OCI-LY1 (cell line): ENCODE results near the gene RAB3IP.
"Not testable (repeated sequence)": the region's sequence is repeated elsewhere in the genome, so short reads cannot be mapped to it uniquely, and the experiment has no call there.

ENCODE experiments used
- H2AFZ ChIP-seq: fragments of 200-600 bp; sonication (generic), shearing (Covaris generic); 2 replicates; pipeline ENCODE4 v1.6.0; 2014; ENCODE audit warnings: antibody characterized with exemption, mild to moderate bottlenecking, low read length
- H3F3A ChIP-seq: fragments of 200-600 bp; sonication (generic), shearing (Covaris generic); 2 replicates; pipeline ENCODE4 v1.6.0; 2014; ENCODE audit warnings: mild to moderate bottlenecking, antibody characterized with exemption, low read length, moderate library complexity; ENCODE audit not compliant: insufficient read depth
- H3K27ac ChIP-seq: fragments of 200-600 bp; sonication (generic); 2 replicates; pipeline ENCODE4 v1.5.1; 2014; ENCODE audit warnings: low read length, mixed run types, mild to moderate bottlenecking, low read depth; ENCODE audit not compliant: poor library complexity, severe bottlenecking
- H3K27me3 ChIP-seq: fragments of 200-600 bp; sonication (generic); 2 replicates; pipeline ENCODE4 v1.6.0; 2014; ENCODE audit warnings: antibody characterized with exemption, mild to moderate bottlenecking, low read length, moderate library complexity; ENCODE audit not compliant: insufficient read depth
- H3K36me3 ChIP-seq: fragments of 200-600 bp; sonication (generic); 2 replicates; pipeline ENCODE4 v1.6.1; 2014; ENCODE audit warnings: mild to moderate bottlenecking, antibody characterized with exemption, low read length, moderate library complexity, mixed read lengths; ENCODE audit not compliant: insufficient read depth
- H3K4me1 ChIP-seq: fragments of 200-600 bp; sonication (generic); 2 replicates; pipeline ENCODE4 v1.5.1; 2014; ENCODE audit warnings: mild to moderate bottlenecking, low read length, moderate library complexity; ENCODE audit not compliant: insufficient read depth, severe bottlenecking
- H3K4me2 ChIP-seq: fragments of 200-600 bp; sonication (generic), shearing (Covaris generic); 2 replicates; pipeline ENCODE4 v1.6.1; 2014; ENCODE audit warnings: low read length
- H3K4me3 ChIP-seq: fragments of 200-600 bp; sonication (generic); 2 replicates; pipeline ENCODE4 v1.5.1; 2014; ENCODE audit warnings: low read length, low read depth, mild to moderate bottlenecking, mixed read lengths; ENCODE audit not compliant: poor library complexity, severe bottlenecking
- H3K79me2 ChIP-seq: fragments of 200-600 bp; shearing (Covaris generic); 2 replicates; pipeline ENCODE4 v1.6.1; 2016; ENCODE audit warnings: mixed run types, low read length, mixed read lengths; ENCODE audit not compliant: insufficient read depth
- H3K9ac ChIP-seq: fragments of 200-600 bp; sonication (generic), shearing (Covaris generic); 2 replicates; pipeline ENCODE4 v1.6.1; 2014; ENCODE audit warnings: mild to moderate bottlenecking, low read length, mixed read lengths
- H3K9me2 ChIP-seq: fragments of 200-600 bp; sonication (generic), shearing (Covaris generic); 2 replicates; pipeline ENCODE4 v1.6.1; 2014; ENCODE audit warnings: low read depth, mild to moderate bottlenecking, low read length, mixed read lengths
- H3K9me3 ChIP-seq: fragments of 200-600 bp; shearing (Covaris generic); 2 replicates; pipeline ENCODE4 v1.6.1; 2014; ENCODE audit warnings: low read length, mixed read lengths
- H4K20me1 ChIP-seq: fragments of 200-600 bp; sonication (generic), shearing (Covaris generic); 2 replicates; pipeline ENCODE4 v1.6.0; 2016; ENCODE audit warnings: mild to moderate bottlenecking, low read length; ENCODE audit not compliant: insufficient read depth
- EZH2 ChIP-seq: fragments of 200-600 bp; sonication (generic), shearing (Covaris generic); IDR thresholded peaks from 2 replicates; pipeline ENCODE4 v1.8.0; 2017; ENCODE audit warnings: borderline replicate concordance, mixed run types, mild to moderate bottlenecking, antibody characterized with exemption, low read length, moderate library complexity, mixed read lengths
- TF ChIP-seq, protein P1 (sequence below): fragments of 200-600 bp; sonication (generic), shearing (Covaris generic); IDR thresholded peaks from 2 replicates; pipeline ENCODE4 v1.5.1; 2017; ENCODE audit warnings: mild to moderate bottlenecking, antibody characterized with exemption, low read length, moderate library complexity, mixed read lengths

Gene RAB3IP

DNA sequence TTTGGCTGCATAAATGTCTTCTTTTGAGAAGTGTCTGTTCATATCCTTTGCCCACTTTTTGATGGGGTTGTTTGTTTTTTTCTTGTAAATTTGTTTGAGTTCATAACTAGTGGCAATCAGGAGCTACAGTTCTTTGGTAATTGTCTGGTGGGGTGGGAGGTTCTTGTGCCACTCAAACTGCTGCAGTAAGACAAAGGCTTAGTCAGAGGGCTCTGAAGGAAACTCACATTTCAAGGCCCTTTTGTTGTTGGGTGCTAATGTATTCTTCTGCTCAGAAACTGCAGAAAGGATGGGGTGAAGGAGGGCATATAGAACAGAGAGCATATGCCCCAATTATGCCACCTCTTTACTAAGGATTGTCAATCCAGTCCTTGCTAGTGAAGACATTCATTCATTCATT, 108.3 kb downstream of the RAB3IP start:
- no peaks in the 10 kb centered on the region for H3K79me2 ChIP-seq
- no peaks in the 10 kb centered on the region for H3K36me3 ChIP-seq
- TF ChIP-seq EZH2: no peak
- TF ChIP-seq, protein P1, sequence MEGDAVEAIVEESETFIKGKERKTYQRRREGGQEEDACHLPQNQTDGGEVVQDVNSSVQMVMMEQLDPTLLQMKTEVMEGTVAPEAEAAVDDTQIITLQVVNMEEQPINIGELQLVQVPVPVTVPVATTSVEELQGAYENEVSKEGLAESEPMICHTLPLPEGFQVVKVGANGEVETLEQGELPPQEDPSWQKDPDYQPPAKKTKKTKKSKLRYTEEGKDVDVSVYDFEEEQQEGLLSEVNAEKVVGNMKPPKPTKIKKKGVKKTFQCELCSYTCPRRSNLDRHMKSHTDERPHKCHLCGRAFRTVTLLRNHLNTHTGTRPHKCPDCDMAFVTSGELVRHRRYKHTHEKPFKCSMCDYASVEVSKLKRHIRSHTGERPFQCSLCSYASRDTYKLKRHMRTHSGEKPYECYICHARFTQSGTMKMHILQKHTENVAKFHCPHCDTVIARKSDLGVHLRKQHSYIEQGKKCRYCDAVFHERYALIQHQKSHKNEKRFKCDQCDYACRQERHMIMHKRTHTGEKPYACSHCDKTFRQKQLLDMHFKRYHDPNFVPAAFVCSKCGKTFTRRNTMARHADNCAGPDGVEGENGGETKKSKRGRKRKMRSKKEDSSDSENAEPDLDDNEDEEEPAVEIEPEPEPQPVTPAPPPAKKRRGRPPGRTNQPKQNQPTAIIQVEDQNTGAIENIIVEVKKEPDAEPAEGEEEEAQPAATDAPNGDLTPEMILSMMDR: no peak
- H3F3A ChIP-seq: no peaks in the 10 kb centered on the region
- no peak overlapping the region for H3K4me3 ChIP-seq
- H4K20me1 ChIP-seq: no peaks in the 10 kb centered on the region
- H3K4me2 ChIP-seq: no peak overlapping the region
- no peaks in the 10 kb centered on the region for H3K27me3 ChIP-seq
- H2AFZ ChIP-seq: no peak overlapping the region
- H3K27ac ChIP-seq: no peak overlapping the region
- H3K9ac ChIP-seq: no peak overlapping the region
- no peaks in the 10 kb centered on the region for H3K9me2 ChIP-seq
- H3K9me3 ChIP-seq: peaks cover 3% of the 10 kb centered on the region; the same call in 1 of the 2 replicates
- no peaks in the 10 kb centered on the region for H3K4me1 ChIP-seq

DNA sequence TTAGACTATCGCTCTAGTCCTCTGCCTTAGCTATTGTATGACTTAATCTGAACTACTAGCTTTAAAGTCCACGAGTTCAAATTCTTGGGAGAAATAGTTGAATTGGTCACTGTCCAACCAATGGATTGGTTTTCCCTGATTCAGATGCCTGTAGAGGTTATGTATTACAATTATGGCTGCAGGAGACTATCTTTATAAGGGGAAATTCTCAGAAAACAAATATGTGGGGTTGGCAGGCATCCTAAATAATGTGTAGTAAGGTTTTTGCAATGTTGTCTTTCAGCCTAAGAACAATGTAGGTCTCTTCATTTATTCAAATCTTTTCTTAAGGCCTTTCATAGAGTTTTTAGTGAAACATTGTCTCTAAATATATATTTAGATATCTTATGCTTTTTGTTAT, 113.3 kb downstream of the RAB3IP start:
- no peaks in the 10 kb centered on the region for H3K79me2 ChIP-seq
- H3K27me3 ChIP-seq: no peaks in the 10 kb centered on the region
- no peak overlapping the region for H3K4me2 ChIP-seq
- H3K27ac ChIP-seq: no peak overlapping the region
- no peaks in the 10 kb centered on the region for H3F3A ChIP-seq
- H3K9me2 ChIP-seq: no peaks in the 10 kb centered on the region
- H4K20me1 ChIP-seq: no peaks in the 10 kb centered on the region
- H3K4me1 ChIP-seq: no peaks in the 10 kb centered on the region
- H3K36me3 ChIP-seq: no peaks in the 10 kb centered on the region
- H3K9ac ChIP-seq: no peak overlapping the region
- peaks cover 13% of the 10 kb centered on the region for H3K9me3 ChIP-seq
- TF ChIP-seq, protein P1: no peak
- TF ChIP-seq EZH2: no peak
- no peak overlapping the region for H3K4me3 ChIP-seq
- H2AFZ ChIP-seq: no peak overlapping the region

DNA sequence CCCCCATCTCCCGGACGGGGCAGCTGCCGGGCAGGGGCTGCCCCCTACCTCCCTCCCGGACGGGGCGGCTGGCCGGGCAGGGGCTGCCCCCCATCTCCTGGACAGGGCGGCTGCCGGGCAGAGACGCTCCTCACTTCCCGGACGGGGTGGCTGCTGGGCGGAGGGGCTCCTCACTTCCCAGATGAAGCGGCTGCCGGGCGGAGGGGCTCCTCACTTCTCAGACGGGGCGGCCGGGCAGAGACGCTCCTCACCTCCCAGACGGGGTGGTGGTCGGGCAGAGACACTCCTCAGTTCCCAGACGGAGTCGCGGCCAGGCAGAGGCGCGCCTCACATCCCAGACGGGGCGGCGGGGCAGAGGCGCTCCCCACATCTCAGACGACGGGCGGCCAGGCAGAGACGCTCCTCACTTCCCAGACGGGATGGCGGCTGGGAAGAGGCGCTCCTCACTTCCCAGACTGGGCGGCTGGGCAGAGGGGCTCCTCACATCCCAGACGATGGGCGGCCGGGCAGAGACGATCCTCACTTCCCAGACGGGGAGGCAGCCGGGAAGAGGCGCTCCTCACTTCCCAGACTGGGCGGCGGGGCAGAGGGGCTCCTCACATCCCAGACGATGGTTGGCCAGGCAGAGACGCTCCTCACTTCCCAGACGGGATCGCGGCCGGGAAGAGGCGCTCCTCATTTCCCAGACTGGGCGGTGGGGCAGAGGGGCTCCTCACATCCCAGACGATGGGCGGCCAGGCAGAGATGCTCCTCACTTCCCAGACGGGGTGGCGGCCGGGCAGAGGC, 114.7 kb downstream of the RAB3IP start:
- H3K9me2 ChIP-seq, H4K20me1 ChIP-seq, H3K4me3 ChIP-seq, H2AFZ ChIP-seq, H3K27ac ChIP-seq, H3F3A ChIP-seq, H3K79me2 ChIP-seq, H3K4me2 ChIP-seq, H3K36me3 ChIP-seq, H3K27me3 ChIP-seq, H3K4me1 ChIP-seq, H3K9ac ChIP-seq: not testable (repeated sequence)
- peaks cover 13% of the 10 kb centered on the region for H3K9me3 ChIP-seq

DNA sequence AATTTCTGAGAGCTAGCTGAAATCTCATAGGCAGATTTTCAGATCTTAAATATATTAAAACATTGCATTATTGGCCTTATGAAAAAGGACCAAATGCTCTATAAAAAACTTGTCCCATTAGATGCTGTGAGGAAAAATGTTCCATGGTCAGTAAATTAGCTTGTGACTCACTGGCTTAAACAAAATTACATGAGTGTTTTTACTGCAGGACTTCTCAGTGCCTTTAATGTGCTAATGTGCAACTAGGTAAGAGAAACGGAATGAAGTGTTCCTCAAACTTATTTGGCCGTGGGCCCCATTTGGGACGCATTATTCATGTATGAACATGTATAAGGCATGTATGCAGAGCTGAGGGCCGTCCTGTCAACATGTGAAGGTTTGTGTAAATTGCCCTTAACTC, 128.0 kb downstream of the RAB3IP start:
- no peaks in the 10 kb centered on the region for H3F3A ChIP-seq
- no peak overlapping the region for H3K27ac ChIP-seq
- H3K36me3 ChIP-seq: no peaks in the 10 kb centered on the region
- no peak overlapping the region for H3K4me2 ChIP-seq
- no peak overlapping the region for H3K4me3 ChIP-seq
- no peak for TF ChIP-seq EZH2
- H3K9me3 ChIP-seq: no peaks in the 10 kb centered on the region
- no peak overlapping the region for H3K9ac ChIP-seq
- no peak overlapping the region for H2AFZ ChIP-seq
- no peaks in the 10 kb centered on the region for H4K20me1 ChIP-seq
- H3K27me3 ChIP-seq: no peaks in the 10 kb centered on the region
- H3K4me1 ChIP-seq: no peaks in the 10 kb centered on the region
- H3K79me2 ChIP-seq: no peaks in the 10 kb centered on the region
- H3K9me2 ChIP-seq: no peaks in the 10 kb centered on the region
